A549 (cell line): Measurements from ENCODE around the gene MINAR1.

ENCODE experiments used
- CEBPB ChIP-seq, 2 experiments: fragments of >200 bp in 1 of 2; sonication (Bioruptor Twin) in 1 of 2; formaldehyde crosslinking in 1 of 2; IDR thresholded peaks; 2 replicates each; pipeline ENCODE4 v1.6.1; 2012 to 2016
- CHD2 ChIP-seq: fragments of 150-350 bp; IDR thresholded peaks from 2 replicates; pipeline ENCODE4 v1.6.1; 2014; ENCODE audit warnings: low read length; ENCODE audit not compliant: partially characterized antibody
- CTCF ChIP-seq: fragments of >200 bp; sonication (Bioruptor Twin); formaldehyde crosslinking; IDR thresholded peaks from 3 replicates; pipeline ENCODE4 v1.5.1; 2016
- EP300 ChIP-seq, 2 experiments: fragments of >200 bp; sonication (Bioruptor Twin); formaldehyde crosslinking; IDR thresholded peaks; 2 replicates in 1 of 2; 3 replicates in 1 of 2; pipeline ENCODE4 v1.6.1; 2016 to 2017
- JUN ChIP-seq, 2 experiments: fragments of >200 bp; sonication (Bioruptor Twin); formaldehyde crosslinking; IDR thresholded peaks; 2 replicates in 1 of 2; 3 replicates in 1 of 2; pipeline ENCODE4 v1.6.1; 2016 to 2017
- MAX ChIP-seq: IDR thresholded peaks from 2 replicates; pipeline ENCODE4 v1.6.1; 2012
- POLR2A ChIP-seq: IDR thresholded peaks from 2 replicates; pipeline ENCODE4 v1.6.1; 2012; ENCODE audit warnings: mild to moderate bottlenecking, low read length
- POLR2AphosphoS2 ChIP-seq: conservative IDR thresholded peaks from 2 replicates; pipeline ENCODE4 v1.6.1; 2012; ENCODE audit warnings: low read length, improper control_type of control experiment, inconsistent platforms
- RFX5 ChIP-seq: fragments of 450-650 bp; IDR thresholded peaks from 2 replicates; pipeline ENCODE4 v1.7.1; 2014; ENCODE audit warnings: antibody characterized with exemption, mild to moderate bottlenecking, moderate library complexity

DNA sequence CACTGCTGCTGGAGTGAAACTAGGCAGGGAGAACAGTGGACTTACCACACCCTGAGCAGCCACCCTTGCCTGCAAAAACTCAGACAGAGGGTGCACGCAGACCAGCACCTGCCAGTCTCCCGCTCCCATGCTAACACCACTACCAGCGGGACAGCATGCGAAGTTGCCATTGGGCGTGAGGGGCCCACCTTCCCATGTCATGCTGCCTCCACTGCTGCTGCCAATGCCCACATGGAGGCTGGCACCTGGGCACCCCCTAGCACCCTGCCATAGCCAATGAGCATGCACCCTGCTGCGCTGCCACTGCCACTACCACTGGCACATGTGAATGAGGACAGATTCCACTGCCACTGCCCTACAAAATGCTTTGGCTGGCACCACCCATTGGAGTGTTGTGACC is 19.7 kb upstream of the MINAR1 start:
- TF ChIP-seq POLR2A (no peak), CEBPB (IDR thresholded peaks at IDR 0.05) (no peak), CHD2 (no peak), CTCF (no peak), MAX (no peak), JUN (IDR thresholded peaks at IDR 0.05) (no peak), RFX5 (no peak), EP300 (IDR thresholded peaks at IDR 0.05) (no peak), POLR2AphosphoS2 (no peak)
